Omental fat pad (tissue), 4 donors: ENCODE data around the gene REM2. TPM values are rescaled to one million over a fixed set of nuclear protein-coding genes. Genes with fewer than 3 reads are reported as not detected.

Experiments used
- ATAC-seq: fragments of 150-250 bp; one replicate; pipeline ENCODE4 v1.9.1; 2016; ENCODE audit warnings: mild to moderate bottlenecking, moderate library complexity; ENCODE audit not compliant: low FRiP score
- DNase-seq: peaks from one replicate; pipeline ENCODE4 v3.0.0-alpha.2; 2019; ENCODE audit warnings: low spot score
- total RNA-seq, 4 donors: library from RNA; depleted of rRNA; stranded (reverse); fragments of >200 nt; gene quantifications; one replicate each; pipeline ENCODE4 v1.1.0, GENCODE V29; 2016
- TF ChIP-seq, protein P1 (sequence below), 3 donors: fragments of 450-650 bp; IDR thresholded peaks; one replicate each; pipeline ENCODE4 v1.5.1; 2016 to 2017; ENCODE audit warnings: antibody characterized with exemption in 3 of 3, mild to moderate bottlenecking in 3 of 3, moderate library complexity in 2 of 3

The REM2 gene
- total RNA-seq, 4 donors from 2014 or later, result 0.24 to 3.3 (median 1.0) TPM

DNA sequence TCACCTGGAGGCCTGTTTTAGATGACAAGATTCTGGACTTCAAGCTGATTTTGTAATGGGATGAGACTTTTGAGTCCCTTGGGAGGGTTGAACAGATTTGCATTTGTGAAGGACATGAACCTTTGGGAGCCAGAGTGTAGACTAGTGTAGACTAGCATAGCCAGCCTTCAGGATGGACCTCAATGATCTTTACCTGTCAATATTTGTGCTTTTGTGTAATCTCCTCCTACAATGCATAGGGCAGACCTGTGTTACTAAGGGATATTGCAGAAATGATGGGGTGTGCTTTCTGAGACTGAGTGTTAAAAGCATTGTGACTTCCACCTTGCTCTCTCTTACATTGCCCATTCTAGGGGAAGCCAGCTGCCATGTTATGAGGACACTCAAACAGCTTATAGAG, 21.4 kb upstream of the REM2 start:
- no peak for ATAC-seq
- TF ChIP-seq, protein P1, sequence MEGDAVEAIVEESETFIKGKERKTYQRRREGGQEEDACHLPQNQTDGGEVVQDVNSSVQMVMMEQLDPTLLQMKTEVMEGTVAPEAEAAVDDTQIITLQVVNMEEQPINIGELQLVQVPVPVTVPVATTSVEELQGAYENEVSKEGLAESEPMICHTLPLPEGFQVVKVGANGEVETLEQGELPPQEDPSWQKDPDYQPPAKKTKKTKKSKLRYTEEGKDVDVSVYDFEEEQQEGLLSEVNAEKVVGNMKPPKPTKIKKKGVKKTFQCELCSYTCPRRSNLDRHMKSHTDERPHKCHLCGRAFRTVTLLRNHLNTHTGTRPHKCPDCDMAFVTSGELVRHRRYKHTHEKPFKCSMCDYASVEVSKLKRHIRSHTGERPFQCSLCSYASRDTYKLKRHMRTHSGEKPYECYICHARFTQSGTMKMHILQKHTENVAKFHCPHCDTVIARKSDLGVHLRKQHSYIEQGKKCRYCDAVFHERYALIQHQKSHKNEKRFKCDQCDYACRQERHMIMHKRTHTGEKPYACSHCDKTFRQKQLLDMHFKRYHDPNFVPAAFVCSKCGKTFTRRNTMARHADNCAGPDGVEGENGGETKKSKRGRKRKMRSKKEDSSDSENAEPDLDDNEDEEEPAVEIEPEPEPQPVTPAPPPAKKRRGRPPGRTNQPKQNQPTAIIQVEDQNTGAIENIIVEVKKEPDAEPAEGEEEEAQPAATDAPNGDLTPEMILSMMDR (IDR thresholded peaks at IDR 0.05), result no peak
- no peak for DNase-seq

DNA sequence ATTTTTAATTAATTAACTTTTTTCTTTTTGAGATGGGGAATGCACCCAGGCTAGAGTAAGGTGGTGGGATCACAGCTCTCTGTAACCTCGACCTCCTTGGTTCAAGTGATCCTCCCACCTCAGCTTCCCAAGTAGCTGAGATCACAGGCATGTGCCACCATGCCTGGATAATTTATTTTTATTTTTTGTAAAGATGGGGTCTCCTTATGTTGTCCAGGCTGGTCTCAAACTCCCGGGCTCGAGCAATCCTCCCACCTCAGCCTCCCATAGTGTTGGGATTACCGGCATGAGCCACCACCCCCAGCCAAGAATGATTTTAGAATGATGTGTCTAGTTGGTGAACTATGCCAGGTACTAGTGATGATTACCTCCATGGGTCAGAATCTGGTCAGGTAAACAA, 18.0 kb upstream of the REM2 start:
- TF ChIP-seq, protein P1 (IDR thresholded peaks at IDR 0.05), result no peak
- DNase-seq (no peak), ATAC-seq (no peak)

DNA sequence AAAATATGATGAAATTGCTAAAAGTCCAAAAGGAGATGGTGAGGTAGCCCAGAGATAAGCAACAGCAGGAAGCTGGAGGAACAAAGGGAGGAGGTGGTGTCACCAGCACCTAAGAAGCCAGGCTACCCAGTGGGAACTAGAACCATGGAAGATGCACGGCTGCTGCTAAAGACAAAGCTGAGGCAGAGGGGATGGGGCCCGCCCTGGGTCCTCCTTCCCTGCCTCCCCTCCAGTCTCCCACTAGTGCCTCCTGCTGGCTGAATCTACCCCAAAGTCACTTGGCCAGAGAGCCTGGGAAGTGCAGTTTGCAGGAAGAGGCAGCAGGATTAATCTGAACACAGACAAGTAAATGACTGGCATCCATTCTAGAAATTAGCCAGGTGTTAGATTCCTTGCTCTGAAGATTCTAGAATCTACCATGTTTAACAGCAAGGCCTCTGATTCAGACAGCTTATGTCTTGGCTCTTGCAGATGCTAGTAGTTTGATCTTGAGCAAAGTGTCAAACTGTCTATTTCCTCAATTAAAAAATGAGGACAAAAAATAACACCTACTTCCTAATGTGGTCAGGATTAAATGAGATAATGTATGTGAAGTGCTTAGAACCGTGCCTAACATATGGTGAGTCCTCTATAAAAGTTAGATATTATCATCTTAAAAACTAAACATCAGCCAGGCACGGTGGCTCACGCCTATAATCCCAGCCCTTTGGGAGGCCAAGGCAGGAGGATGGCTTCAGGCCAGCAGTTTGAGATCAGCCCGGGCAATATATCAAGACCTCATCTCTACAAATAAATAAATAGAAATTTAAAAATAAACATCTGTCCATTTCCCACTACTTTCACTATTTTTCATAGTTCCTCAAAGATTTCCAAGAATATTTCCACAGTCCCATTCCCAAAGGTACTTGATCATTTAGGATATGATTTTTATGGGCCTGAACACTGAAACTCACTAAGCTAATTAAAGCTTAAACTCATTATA, 17.3 kb upstream of the REM2 start:
- TF ChIP-seq, protein P1 (IDR thresholded peaks at IDR 0.05), result no peak
- no peak for ATAC-seq
- DNase-seq, result no peak

DNA sequence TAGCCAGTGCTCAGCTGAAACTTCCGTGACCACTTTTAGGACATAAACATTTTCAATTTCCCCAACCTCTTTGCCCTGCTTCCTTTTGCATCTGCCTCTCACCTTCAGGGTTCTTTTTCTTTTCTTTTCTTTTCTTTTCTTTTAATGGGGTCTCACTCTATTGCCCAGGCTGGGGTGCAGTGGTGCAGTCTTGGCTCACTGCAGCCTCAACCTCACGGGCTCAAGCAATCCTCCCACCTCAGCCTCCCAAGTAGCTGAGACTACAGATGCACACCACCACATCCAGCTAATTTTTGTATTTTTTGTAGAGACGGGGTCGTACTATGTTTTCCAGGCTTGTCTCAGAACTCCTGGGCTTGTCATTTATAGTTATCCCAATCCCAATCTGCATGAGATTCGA, 16.1 kb upstream of the REM2 start:
- TF ChIP-seq, protein P1 (IDR thresholded peaks at IDR 0.05), result no peak
- ATAC-seq (no peak), DNase-seq (no peak)

DNA sequence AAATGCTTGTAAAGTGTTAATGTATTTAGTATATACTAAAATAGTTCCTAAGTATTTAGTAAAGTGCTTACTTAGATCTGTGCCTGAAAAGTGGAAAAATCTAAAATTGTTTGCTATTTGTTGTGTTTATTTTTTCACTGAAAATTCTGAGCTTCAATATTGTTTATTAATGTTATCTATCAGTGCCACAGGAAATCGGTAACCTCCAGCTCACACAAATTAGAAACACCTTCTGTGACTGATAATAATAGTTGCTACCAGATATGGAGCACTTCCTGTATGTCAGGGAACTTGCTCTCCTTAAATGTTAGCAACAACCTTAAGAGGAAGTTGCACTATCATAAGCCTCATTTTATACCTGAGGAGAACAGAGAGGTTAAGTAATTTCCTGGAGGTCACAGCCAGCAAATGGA, 12.2 kb upstream of the REM2 start:
- TF ChIP-seq, protein P1 (IDR thresholded peaks at IDR 0.05), result no peak
- peak; percentile 10 for ATAC-seq
- no peak for DNase-seq

DNA sequence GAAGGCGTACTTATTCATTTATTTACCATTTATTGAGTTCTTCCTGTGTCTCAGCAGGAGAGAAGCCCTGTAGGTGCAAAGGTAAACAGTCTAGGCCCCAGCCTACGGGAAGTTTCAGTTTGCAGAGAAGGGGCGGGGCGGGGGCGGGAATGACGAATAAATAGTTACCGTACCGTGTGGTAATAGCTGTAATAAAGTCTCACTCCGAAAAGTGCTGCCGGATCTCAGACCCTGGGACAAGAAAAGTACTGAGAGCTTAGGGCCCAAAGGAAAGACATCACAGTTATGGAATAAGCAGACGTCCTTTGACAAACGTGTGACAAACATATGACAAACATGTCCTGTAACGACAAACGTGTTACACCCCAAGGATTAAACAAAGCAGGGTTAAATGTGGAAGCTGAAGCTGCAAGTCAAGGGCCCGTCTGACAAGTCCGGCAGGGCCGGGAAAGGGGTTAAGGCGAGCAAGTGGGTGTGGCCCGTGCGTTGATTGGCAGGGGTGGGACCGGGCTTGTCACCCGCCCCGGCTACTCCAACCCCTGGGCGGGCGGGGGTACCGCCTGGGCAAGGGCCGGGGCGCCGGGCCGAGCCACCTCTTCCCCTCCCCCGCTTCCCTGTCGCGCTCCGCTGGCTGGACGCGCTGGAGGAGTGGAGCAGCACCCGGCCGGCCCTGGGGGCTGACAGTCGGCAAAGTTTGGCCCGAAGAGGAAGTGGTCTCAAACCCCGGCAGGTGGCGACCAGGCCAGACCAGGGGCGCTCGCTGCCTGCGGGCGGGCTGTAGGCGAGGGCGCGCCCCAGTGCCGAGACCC, 11.6 kb upstream of the REM2 start, which contains the start of gene LRP10:
LRP10 (plus strand) TSS at position 517 of the 809 bp plus-strand sequence. CDS start 564 bp downstream, outside the sequence.
- TF ChIP-seq, protein P1 (IDR thresholded peaks at IDR 0.05), result no peak
- DNase-seq (peak; percentile 62), ATAC-seq (peak; percentile 85)
